SH-SY5Y (cell line): ENCODE measurements around the gene SLC26A11.

Experiments
- GATA2 ChIP-seq: IDR thresholded peaks from 2 replicates; pipeline ENCODE4 v1.6.1; 2011; ENCODE audit warnings: mild to moderate bottlenecking, low read depth, low read length
- GATA3 ChIP-seq: IDR thresholded peaks from 2 replicates; pipeline ENCODE4 v1.6.1; 2011; ENCODE audit warnings: low read depth, mild to moderate bottlenecking, low read length, moderate library complexity

- TF ChIP-seq GATA3 (no peak), GATA2 (no peak)
Measured at GRCh38 chr17:80201446-80201845, 18.8 kb upstream of the SLC26A11 start.
